Stimulated activated CD4-positive, alpha-beta T cell treated with anti-CD3 and anti-CD28 coated beads, Interleukin-2, amount 100 ng/mL, for 4 hours (primary cell): ENCODE measurements around the gene SEMA6C.
"Not testable (repeated sequence)": the region's sequence is repeated elsewhere in the genome, so short reads cannot be mapped to it uniquely, and the experiment has no call there.

Experiments used
- DNase-seq: peaks from one replicate; pipeline ENCODE4 v3.0.0-alpha.2; 2020; ENCODE audit warnings: low read depth

SEMA6C gene

GRCh38 chr1:151128800-151129199 is 17.6 kb downstream of the SEMA6C start:
- no peak for DNase-seq

GRCh38 chr1:151124763-151125403 is 21.5 kb downstream of the SEMA6C start:
- no peak for DNase-seq

GRCh38 chr1:151113877-151114276 is 32.6 kb downstream of the SEMA6C start:
- no peak for DNase-seq

GRCh38 chr1:151108331-151108730 is 38.1 kb downstream of the SEMA6C start:
- DNase-seq = no peak

- no peak for DNase-seq
These were observed 39.5 kb downstream of the SEMA6C start for GRCh38 chr1:151106894-151107293.

GRCh38 chr1:151104630-151105029 is 41.8 kb downstream of the SEMA6C start:
- DNase-seq = no peak

GRCh38 chr1:151098126-151098525 is 48.3 kb downstream of the SEMA6C start:
- DNase-seq = no peak

- DNase-seq = not testable (repeated sequence)
These were observed 49.0 kb downstream of the SEMA6C start for GRCh38 chr1:151097426-151097825.

GRCh38 chr1:151085953-151086559 is 60.4 kb downstream of the SEMA6C start:
- DNase-seq = no peak
